ENCODE results near the gene CORO6.
A peak's percentile ranks its signal among the peaks of the same experiment; 100 is the strongest.

Gene CORO6

DNA sequence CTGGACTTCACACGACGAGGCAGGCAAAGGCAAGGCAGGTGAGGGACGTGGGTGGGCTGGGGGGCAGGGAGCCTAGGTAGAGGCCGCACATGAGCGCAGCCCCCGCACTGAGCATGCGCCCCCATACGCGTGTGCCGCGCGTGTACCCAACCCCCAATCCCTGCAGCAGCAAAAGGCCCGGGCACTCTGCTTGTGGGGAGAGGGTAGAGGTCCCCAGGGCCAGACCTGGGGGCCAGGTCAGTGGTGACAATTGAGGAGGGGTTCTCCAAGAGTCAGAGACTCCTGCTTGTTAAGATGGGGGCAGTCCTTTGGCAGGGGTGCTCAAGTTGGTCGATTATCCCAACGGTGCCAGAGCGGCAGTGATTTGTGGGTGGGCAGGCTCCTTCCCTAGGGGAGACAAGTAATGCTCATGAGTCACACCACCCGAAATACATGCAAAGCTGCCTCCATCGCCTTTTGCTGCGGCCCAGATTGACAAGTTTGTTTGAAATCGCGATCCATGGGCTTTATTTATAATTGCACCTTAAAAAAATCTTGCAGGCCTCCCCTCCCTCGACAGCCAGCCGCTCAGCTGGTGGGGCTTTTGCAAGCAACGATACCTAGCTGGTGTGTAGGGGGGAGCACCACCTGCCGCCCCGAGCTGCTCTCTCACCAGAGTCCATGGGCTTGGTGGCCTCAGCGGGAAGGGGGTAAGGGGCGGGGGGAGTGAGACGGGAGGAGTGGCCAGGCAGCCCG lies 32.1 kb downstream of the CORO6 start:
- peak; percentile 82 for DNase-seq (ENCODE audit: low spot score)

DNA sequence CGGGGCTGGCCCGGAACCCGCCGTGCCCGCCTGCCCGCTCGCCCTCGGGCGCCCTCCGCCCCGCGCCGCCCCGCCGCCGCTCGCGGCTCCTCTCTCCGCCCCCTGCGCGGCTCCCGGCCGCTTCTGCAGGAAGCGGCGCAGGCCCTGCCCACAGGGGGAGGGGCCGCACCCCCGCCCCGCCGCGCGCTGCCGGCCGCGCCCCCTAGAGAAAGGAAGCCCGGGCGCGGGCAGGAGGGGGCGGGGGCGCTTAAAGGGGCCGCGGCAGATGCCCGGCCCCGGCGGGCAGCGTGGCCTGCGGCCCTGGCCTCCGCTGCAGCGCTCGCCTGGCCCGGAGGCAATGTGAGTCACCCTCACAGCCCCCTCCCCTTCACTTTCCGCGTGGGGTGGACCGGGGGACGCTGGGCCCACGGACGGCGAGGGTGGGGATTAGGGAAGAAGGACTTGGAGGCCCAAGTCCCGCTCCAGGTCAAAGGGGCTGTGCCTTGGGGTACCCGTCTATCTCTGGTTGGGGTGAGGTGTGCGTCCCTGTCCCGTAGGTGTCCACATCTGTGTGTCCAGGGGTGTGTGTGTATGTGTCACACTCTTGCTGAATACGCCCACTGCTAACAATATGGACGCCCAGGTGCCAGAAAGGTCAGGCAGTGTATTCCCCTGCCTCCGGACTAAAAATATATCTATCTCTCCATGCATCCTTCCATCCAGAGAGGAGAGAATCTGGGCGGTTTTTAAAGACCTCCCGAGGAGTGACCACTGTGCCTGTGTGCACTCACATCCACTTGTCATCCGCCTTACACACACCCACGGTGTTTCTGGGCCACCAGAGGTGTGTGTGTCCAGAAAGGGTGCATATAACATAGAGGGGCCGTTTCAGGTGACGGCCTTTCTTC lies 32.9 kb downstream of the CORO6 start, which contains the start of gene GIT1:
TSS of gene GIT1 (minus strand) at position 125 of the 887 bp plus-strand sequence. CDS start 270 bp downstream, outside the sequence.
- DNase-seq (ENCODE audit: low spot score) = peak; percentile 80

DNA sequence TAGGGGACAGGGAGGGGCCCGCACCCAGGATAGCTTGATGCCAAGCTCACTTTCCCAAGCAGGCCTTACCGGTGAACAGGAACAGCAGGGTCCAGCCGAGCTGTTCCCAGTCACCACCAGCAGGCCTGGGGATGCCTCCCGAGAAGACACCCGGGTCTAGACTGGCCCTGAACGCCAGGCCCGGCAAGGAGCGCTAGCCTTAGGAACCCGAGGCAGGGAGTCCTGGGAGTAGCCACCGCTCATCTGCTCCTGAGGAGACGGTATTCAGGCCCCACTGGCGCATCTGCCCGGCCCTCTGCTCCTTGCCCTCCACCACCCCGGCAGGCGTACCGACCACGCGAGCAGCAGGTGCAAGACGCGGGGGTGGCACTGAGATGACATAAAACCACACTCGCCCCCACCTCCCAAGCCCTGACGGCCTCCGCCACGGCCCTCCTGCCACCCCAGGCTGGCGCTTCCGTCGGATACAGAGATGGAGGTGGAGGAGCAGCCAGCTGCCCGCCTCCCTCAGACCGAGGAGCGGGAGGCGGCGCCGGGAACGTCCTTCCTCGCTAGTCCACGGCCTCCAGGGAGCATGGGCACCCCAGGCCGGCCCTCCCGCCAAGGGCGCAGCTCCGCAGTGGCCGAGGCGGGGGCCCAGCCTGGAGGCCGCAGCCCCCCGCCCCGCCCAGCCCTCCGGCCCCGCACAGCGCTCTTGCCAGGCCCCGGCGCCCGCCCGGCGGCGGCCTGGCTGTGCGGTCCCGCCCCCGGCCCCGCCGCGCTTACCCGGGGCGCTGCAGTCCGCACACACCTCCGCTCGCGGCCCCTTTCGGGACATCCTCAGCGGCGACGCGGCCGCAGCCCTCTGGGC lies 33.9 kb downstream of the CORO6 start:
- peak; percentile 35 for DNase-seq (ENCODE audit: low spot score)

DNA sequence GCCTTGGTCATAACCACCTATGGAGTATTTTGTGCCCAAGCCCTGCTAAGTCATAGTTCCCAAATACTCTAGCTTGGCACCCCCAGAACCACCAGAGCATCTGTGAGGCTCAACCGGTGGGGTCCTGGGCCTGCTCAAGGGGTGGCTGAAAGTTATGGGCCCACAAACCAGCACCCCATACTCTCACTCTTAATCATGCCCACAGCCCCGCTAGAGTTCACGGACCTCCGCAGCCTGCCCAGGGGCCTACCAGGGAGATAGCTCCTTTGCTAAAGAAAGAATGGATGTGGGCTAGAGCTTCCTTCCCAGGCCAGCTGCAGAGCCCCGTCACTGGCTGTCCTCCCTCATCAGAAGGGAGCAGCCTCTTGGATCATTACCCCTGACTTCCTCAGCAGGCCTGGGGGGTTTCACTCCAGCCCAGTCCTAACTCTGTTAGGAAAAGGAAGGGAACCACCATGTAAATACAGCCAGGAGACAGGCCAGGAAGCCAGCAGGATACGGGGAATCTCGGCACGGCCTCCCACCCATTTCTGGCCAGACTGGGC lies 34.6 kb downstream of the CORO6 start:
- DNase-seq (ENCODE audit: low spot score) = no peak

DNA sequence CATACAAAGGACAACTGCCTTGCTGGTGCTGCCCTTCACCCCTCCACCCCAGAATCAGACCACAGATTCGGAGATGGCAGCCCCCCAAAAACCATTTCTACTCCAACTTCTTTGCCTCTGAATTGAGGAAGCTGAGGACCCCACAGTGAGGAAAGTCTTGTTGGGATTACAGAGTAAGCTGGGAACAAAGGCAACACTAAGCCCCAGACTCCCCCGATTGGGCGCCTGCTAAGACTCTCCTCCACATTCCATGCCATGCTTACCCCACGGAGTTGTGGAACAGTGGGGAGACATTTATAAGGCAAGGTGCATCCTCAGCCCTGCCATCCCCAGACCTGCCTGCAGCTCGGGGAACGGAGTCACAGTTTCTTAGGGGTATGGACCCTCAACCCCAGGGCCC lies 35.1 kb downstream of the CORO6 start:
- DNase-seq (ENCODE audit: low spot score) = no peak

DNA sequence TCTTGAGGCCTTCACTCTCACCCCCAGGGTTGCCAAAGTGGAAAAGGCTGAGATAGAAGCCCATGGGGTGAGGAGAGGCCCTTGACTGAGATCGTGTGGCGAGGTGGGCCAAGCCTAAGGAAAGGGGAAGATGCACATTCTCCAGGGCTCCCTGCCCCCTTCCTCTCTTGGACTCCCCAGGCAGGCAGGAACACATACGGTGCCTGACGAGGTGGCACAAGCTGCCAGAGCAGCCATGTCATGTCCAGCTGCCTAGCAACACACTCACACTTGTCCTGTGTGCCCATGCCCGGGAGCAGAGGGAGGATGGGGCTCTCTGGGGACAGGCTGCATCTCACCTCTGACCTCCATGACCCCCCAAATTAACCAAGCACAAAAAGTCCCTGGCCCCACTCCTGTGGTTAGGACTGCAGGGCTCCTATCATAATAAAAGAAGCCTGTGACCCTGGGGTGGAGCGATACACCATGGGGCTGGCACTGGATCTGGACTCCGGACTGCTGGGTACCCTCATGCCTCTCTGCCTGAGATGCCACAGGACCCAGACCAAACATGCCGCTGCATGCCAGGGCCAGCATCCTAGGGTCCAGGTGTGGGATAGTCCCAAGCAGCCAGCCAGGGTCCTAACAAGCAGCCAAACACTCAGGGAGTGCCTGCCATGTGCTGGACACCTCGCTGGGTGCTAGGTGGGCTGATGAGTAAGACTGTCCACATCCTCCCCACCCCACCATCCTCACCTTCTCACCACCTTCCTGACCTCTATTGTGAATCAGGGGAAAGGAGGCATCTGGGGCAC lies 35.8 kb downstream of the CORO6 start:
- DNase-seq (ENCODE audit: low spot score) = no peak

DNA sequence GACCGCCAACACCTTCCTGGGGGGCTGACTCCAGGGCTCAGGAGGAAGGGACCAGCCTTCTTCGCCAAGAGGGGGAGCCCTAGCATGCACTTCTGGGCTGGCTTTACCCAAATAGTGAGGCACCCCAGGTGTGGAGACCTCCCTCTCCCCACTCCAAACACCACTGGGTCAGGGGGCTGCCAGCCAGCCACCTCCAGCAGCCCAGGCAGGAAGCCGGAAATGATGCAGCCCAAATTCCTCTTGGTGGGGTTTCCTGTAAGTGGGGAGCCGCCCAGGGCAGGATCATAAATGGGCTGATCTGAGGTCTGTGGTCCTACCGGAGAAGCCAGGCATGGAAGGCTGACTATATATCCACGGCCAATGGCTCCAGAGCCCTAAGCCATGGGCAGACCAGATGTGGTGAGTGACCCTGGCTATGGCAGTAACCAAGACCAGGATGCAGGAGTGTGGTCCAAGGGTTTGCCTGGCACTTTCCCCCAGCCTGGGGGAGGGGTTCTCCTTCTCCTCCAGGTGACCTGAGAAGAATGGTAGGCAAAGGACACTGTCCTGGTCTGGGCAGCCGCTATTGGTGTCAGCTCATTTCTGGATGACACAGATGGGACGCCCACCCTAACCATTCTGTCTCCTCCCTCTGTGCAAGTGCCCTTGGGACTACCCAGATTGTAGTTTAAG lies 37.5 kb downstream of the CORO6 start:
- DNase-seq (ENCODE audit: low spot score) = no peak

DNA sequence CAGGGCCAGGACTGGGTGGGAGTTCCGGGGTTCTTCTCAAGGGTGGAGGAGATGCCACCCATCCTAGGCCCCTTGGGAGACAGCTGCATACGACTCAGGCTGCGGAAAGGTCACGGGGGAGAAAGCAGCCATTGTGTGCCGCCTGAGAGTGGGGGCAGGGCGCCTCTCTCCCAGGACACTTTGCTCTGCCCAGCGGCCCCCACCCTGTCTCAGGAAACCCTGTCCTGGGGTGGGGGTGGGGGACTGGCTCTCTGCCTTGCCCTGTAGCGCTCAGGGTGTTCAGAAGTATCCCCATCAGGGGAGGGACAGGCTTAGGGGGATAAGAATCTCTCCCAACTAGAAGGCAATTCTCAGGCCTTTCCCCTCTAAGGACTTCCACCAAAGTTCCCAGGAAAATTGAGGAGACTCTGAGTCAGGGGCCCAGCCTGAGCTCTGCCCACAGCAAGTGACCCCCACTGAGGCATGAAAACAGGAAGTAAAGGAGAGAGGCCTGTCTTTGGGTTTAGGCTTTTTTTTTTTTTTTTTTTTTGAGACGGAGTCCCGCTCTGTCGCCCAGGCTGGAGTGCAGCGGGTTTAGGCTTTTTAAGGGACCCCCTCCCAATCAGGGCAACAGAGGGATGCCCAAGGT lies 38.1 kb downstream of the CORO6 start:
- no peak for DNase-seq (ENCODE audit: low spot score)

DNA sequence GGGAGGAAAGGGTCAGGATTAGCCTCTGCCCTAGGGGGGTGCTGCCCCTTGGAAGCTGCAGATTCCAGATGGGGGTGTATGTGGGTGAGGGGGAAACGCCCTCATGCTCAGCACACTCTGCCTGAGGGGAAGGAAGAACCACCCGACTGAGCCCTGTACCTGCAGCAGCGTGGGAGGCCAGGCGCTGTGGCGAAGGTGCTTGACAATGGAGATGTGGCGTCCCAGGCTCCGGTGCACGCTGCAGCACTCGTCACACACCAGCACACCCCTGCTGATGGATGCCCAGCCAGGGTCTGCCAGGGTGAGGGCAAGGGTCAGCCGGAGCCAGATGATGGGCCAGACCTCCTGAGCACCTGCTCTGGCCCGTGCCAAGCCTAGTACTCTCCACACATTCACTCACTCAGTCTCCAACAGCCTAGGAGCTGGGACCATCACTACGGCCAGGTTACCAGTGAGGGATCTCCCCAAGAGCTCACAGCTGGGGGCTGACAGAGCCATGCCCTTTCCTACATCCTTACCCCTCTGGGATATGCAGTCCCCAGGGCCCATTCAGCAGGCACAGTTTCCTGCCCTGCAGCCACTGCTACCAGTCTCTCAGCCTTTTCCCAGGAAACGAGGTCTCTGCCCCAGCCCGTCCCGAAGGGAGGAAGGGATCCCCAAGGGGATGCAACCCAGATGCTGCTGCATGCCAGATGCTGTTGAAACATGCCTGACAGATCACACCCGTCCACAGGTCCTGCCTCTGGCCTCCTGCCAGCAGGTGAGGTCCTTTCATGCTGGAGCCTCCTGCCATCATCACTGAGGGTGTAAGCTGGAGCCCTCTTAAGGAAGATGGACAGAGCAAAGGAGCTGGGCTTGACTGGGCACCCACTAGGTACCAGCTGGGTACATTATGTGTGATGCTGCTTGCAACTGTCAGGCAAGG lies 39.1 kb downstream of the CORO6 start:
- DNase-seq (ENCODE audit: low spot score) = no peak

DNA sequence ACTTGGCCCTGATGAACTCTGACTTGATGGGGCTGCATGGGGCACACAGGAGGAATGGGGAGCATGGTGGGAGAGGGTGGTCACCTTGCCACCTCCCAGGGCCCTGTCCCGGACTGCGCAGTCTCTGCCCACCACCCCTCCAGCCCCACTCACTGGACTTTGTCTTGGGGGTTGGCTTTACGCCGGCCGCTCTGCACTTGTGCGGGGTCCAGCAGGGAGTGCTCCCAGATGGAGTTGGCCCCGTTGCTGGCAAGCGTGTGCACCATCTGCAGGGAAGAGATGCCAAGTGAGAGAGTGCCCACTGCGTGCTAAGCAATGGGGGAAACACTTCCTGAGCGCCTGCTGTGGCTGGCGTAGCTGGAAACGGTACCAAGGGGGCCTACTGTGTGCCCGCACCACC lies 39.9 kb downstream of the CORO6 start:
- DNase-seq (ENCODE audit: low spot score) = no peak

DNA sequence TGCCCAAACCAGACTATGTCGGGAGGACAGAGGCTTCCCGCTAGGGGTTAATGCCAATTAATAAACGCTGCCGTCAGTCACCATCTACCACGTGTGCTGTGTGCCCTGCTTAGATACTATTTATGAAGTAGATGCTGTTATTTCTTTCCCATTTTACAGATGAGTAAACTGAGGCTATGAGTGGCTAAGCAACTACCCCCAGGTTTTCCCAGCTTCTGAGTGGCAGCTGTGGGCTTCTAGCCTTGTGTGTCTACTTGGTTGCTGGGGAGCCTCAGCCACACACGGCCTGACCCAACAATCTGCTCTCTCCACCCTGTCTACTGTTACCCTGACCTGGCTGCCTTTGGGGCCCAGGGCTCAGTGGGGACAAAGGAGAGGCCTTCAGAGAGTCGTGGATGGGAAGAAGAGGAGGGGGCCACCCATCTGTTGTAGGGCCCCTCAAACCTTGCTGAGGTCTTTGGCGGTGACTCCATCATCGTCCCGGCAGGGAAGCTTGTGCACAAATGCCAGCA lies 40.4 kb downstream of the CORO6 start:
- no peak for DNase-seq (ENCODE audit: low spot score)

DNA sequence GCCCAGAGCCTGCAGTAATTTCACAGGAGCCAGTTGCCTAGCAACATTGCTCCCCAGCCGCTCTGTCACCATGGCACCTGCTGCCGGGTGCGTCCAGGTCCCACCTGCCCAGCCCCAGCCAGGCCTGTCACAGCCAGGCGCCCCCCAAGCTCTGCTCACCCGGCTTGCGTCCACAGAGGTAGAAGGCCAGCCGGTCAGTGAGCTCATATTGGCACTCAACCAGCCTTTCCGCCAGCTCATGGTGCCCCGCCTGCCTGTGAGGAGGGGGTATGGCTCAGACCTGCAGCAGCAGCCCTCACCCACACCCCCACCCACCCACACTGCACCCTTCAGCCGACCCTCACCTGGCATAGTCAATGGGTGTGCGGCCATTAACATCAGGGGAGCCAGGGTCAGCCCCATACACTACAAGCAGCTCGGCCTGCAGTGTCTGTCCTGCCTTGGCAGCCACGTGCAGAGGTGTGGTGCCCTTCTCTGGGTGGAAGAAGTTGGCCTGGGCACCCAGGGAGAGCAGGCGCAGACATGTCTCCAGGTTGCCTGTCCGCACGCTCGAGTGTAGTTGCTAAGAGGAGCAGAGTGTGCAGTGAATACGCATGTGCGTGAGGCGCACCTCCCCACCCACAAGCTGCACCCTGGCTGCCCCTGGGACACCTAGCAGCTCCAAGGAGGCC lies 41.0 kb downstream of the CORO6 start:
- DNase-seq (ENCODE audit: low spot score) = no peak

DNA sequence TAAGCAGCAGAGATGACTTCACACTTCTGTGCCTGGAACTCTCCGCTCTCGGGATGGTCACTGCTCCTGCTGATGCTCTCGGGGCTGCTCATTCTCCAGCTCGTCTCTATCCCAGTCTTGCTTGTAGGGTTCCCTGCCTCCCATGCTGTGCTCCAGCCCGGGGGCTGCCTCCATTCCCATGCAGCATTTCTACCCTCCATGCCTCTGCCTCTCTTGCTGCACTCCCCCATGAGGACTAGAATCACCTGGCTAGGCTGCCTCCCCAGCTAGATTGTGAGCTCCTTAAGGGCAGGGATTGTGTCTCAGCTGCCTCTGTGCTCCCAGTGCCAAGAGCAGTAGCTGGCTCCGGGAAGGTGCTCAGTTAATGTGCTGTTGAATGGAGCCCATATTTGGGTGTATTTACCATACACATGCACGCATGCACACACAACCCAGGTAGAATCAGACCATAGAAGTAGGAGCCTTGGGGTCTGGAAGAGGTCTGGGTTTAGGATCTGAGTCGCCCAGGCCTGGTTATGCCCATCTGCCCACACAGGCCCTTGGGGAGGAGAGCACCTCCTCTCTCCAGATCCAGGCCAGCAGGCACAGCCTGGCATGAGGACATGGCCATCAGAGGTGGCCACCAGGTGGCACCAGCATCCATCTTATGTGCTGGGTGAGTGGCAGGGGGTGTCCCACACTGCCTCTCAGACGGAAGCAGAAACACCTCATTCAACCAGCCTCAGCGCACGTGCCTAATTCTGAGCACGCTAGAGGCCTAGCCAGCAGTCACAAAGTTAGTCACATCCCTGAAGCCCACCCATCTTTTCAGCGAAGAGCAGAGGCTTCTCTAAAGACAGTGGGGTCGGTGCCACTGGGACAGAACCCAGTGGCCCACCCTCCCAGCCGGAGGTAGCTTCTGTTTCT lies 42.6 kb downstream of the CORO6 start:
- DNase-seq (ENCODE audit: low spot score) = peak; percentile 76

DNA sequence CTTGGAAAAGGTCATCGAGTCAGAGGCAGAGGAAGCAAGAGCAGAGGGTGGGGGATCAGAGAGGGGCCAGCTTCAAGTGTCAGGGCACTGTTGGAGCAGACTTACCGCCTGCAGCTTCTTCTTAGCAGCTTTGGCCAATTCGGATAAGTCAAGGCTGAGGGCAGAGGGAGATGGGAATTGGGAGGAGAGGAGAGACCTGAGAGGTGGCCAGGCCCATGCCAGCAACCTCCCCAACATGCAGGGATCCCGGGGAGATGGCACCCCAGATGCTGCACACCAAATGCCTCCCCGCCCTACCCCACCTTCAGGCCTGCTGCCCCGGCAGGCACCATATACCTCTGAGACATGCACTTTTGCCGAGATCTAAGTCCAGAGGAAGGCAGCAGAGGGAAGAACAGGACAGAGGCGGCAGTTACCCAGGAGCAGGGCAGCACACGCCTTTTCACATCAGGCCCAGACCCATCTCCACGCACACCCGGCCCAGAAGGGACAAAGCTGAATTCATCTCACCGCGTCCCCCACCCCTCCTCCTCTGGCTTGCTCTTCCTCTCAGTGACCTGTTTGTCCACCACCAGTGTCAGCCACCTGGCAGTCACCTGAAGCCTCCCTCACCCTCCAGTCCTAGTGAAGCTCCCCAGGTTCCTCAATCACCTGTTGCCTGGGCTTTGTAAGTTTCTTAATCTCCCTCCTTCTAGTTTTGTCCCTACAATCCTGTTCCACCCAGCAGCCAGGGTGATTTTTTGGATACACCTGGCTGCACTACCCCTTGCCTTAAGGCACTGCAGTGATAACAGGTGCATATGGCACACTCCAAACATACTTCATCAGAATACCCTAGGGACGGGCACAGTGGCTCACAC lies 43.9 kb downstream of the CORO6 start:
- DNase-seq (ENCODE audit: low spot score) = no peak

DNA sequence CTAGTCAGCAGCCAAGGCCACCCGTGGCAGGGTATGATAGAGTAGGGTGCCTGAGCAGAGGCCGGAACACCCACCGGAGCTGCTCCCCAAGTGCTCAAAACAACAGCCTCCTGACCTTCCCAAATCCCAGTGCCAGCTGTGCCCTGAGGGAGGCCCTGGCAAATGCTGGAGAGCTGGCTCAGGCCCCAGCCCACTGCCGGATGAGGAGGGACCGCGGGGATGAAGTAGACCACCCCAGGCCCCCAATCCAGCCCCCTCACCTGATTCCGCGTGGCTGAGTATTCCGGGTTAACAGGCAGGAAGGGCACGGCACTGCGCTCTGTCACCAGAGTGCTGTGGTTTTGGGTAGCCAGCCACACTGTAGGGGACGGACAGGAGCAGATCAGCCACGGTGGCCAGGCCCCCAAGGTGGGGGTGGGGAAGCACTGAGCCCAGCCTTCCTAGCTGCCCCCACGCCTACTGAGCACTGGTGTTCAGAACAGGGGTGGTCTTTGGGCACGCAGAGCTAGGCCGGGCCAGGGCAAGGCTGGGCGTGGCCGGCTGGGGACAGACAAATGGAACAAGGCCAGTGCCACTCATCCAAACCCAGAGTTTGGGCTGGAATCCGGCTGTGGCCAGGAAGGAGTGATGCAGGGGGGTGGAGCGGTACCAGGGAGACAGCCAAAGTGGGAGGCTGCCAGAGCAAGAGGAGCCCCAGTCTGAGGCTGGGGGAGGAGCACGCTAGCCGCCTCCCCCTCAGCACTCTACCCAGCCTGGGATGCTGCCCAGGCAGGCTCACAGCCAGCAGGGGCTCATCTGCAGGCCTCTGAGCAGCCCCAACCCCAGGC lies 45.1 kb downstream of the CORO6 start:
- DNase-seq (ENCODE audit: low spot score) = no peak

Data from SW480 (cell line).